ENCODE results near the gene ACOT7.

ACOT7 gene

GRCh38 chr1:6418668-6419396 is 25.3 kb upstream of the ACOT7 start:
- H4K20me1 ChIP-seq (ENCODE audit: insufficient read depth) = no peaks in the 10 kb centered on the region
- peaks cover 11% of the 10 kb centered on the region for H3K4me1 ChIP-seq (ENCODE audit: low read depth, poor library complexity, severe bottlenecking)
- no peak overlapping the region for H3K9ac ChIP-seq
- H3K4me3 ChIP-seq (IDR thresholded peaks at IDR 0.05; ENCODE audit: insufficient read depth, low read depth, low read length) = no peak overlapping the region
- no peak overlapping the region for H3K27ac ChIP-seq
- H3K36me3 ChIP-seq (ENCODE audit: insufficient read depth) = no peaks in the 10 kb centered on the region
- H3K79me2 ChIP-seq (ENCODE audit: insufficient read depth, low read depth) = no peaks in the 10 kb centered on the region
- no peak for TF ChIP-seq CTCF (conservative IDR thresholded peaks at IDR 0.05; ENCODE audit: low read depth, low read length)
- H3K27me3 ChIP-seq (ENCODE audit: insufficient read depth, low read depth) = peaks cover 86% of the 10 kb centered on the region
- H3K4me2 ChIP-seq = no peak overlapping the region
- no peak overlapping the region for H2AFZ ChIP-seq (ENCODE audit: low read depth)

GRCh38 chr1:6417961-6418667 is 24.5 kb upstream of the ACOT7 start:
- no peak overlapping the region for H3K4me3 ChIP-seq (IDR thresholded peaks at IDR 0.05; ENCODE audit: insufficient read depth, low read depth, low read length)
- H3K27ac ChIP-seq = no peak overlapping the region
- H3K27me3 ChIP-seq (ENCODE audit: insufficient read depth, low read depth) = peaks cover 79% of the 10 kb centered on the region
- H3K4me1 ChIP-seq (ENCODE audit: low read depth, poor library complexity, severe bottlenecking) = peaks cover 11% of the 10 kb centered on the region
- H3K9ac ChIP-seq = no peak overlapping the region
- no peaks in the 10 kb centered on the region for H3K36me3 ChIP-seq (ENCODE audit: insufficient read depth)
- H3K4me2 ChIP-seq = no peak overlapping the region
- no peaks in the 10 kb centered on the region for H4K20me1 ChIP-seq (ENCODE audit: insufficient read depth)
- no peaks in the 10 kb centered on the region for H3K79me2 ChIP-seq (ENCODE audit: insufficient read depth, low read depth)
- no peak overlapping the region for H2AFZ ChIP-seq (ENCODE audit: low read depth)
- no peak for TF ChIP-seq CTCF (conservative IDR thresholded peaks at IDR 0.05; ENCODE audit: low read depth, low read length)

GRCh38 chr1:6416906-6417305 is 23.3 kb upstream of the ACOT7 start:
- no peak overlapping the region for H3K4me3 ChIP-seq (IDR thresholded peaks at IDR 0.05; ENCODE audit: insufficient read depth, low read depth, low read length)
- peaks cover 68% of the 10 kb centered on the region for H3K27me3 ChIP-seq (ENCODE audit: insufficient read depth, low read depth)
- no peak overlapping the region for H3K27ac ChIP-seq

GRCh38 chr1:6416295-6416656 is 22.7 kb upstream of the ACOT7 start:
- Histone ChIP-seq H3K27me3 (ENCODE audit: insufficient read depth, low read depth) (peaks cover 62% of the 10 kb centered on the region), H3K4me1 (ENCODE audit: low read depth, poor library complexity, severe bottlenecking) (peaks cover 11% of the 10 kb centered on the region), H3K27ac (no peak overlapping the region)

More at GRCh38 chr1:6416906-6417305, 23.3 kb upstream of the ACOT7 start:
- Histone ChIP-seq H2AFZ (ENCODE audit: low read depth) (no peak overlapping the region), H3K4me1 (ENCODE audit: low read depth, poor library complexity, severe bottlenecking) (peaks cover 11% of the 10 kb centered on the region), H3K79me2 (ENCODE audit: insufficient read depth, low read depth) (no peaks in the 10 kb centered on the region), H3K4me2 (no peak overlapping the region), H3K36me3 (ENCODE audit: insufficient read depth) (no peaks in the 10 kb centered on the region), H3K9ac (no peak overlapping the region), H4K20me1 (ENCODE audit: insufficient read depth) (no peaks in the 10 kb centered on the region)
- TF ChIP-seq CTCF (conservative IDR thresholded peaks at IDR 0.05; ENCODE audit: low read depth, low read length) = no peak

More at GRCh38 chr1:6416295-6416656, 22.7 kb upstream of the ACOT7 start:
- no peaks in the 10 kb centered on the region for H3K79me2 ChIP-seq (ENCODE audit: insufficient read depth, low read depth)
- no peak overlapping the region for H3K4me2 ChIP-seq
- no peak overlapping the region for H3K9ac ChIP-seq
- H4K20me1 ChIP-seq (ENCODE audit: insufficient read depth) = no peaks in the 10 kb centered on the region
- H3K36me3 ChIP-seq (ENCODE audit: insufficient read depth) = no peaks in the 10 kb centered on the region
- H3K4me3 ChIP-seq (IDR thresholded peaks at IDR 0.05; ENCODE audit: insufficient read depth, low read depth, low read length) = no peak overlapping the region
- TF ChIP-seq CTCF (conservative IDR thresholded peaks at IDR 0.05; ENCODE audit: low read depth, low read length) = no peak
- no peak overlapping the region for H2AFZ ChIP-seq (ENCODE audit: low read depth)
